ENCODE data around the gene TM7SF2.

The TM7SF2 gene

GRCh38 chr11:65160643-65161042 lies 49.0 kb downstream of the TM7SF2 start:
- DNase-seq = no peak

- DNase-seq = no peak
Measured at GRCh38 chr11:65163684-65164083, 52.0 kb downstream of the TM7SF2 start.

Measured in NCI-H510A treated with DMSO at 0.1 percent for 48 hours (cell line).